Measurements from ENCODE around the gene DHX40. TPM values are rescaled to one million over a fixed set of nuclear protein-coding genes. Genes with fewer than 3 reads are reported as not detected.

DHX40 gene
- total RNA-seq, 1 experiment from 2014 or later, result 32.7 TPM

DNA sequence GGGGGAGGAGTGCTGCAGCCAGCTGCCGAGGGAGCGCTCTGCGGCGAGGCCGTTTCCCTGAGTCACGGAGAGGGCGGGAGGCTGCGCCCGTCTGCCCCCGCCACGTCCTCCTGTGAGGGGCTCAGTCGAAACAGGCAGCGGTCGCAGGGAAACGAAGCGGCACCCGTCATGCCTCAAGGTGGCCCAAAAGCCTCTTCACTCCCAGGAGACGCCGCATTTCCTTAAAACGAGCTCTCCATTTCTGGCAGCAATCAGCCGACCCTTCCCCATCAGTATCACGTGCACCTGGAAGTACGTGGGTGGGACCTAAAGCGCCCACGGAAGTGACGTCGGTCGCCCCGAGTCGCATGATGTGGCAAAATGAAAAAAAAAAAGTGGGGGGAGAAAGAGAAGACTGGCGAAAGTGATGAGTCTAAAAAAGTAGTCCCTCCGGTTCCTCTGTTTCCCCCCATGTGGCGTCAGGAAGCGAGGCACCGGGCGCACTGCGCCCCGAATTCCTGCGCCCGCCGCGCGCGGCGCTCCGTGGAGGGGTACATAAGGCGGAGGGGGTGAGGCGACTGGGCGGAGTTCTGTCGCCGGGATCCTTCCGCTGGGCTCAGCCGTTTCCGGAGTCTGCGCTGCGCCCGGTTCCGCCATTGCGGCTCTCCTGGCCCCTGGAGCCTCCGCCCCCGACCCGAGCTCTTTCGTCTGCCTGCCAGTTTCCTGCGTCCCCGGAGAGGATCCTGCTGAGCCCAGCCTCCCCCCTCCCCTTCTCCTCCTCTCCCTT, 54.1 kb downstream of the DHX40 start, which contains the start of gene CLTC:
CLTC (plus strand) TSS at position 598 of the 766 bp plus-strand sequence. CDS start 237 bp downstream, outside the sequence.
- Mint-ChIP-seq H3K27ac (ENCODE audit: unreplicated experiment) (peak within 1 kb of the TSS; percentile 100), H3K27me3 (ENCODE audit: insufficient read depth, unreplicated experiment) (no peaks in the 10 kb centered on the region), H3K4me3 (ENCODE audit: unreplicated experiment) (peak within 1 kb of the TSS; percentile 95), H3K9me3 (ENCODE audit: unreplicated experiment) (no peaks in the 10 kb centered on the region), H3K36me3 (ENCODE audit: insufficient read depth, unreplicated experiment) (peaks cover 31% of the 10 kb centered on the region), H3K4me1 (ENCODE audit: low read depth, unreplicated experiment) (peaks cover 31% of the 10 kb centered on the region)
- no peak for TF ChIP-seq CTCF (IDR thresholded peaks at IDR 0.05; ENCODE audit: insufficient read depth in 1 of 2, low read depth in 1 of 2, low read length in 1 of 2, severe bottlenecking in 1 of 2, unreplicated experiment in 1 of 2)
- peak; percentile 95 for DNase-seq
- no peaks in the 10 kb centered on the region for H3K36me3 ChIP-seq (ENCODE audit: control insufficient read depth, insufficient read depth, low read length)
- ChIA-PET POLR2A (interaction anchor here (0.5 to 2.4 kb wide), 20 partner anchors 18 to 1087 kb away, joined by 3 to 19 read pairs (median 4); partner anchors contain the start of genes DHX40, PTRH2, SKA2 and VMP1), CTCF (interaction anchor here (0.6 kb wide), 1 partner anchor 227 kb away, joined by 3 read pairs; no protein-coding TSS in a partner anchor)
- peaks cover 51% of the 10 kb centered on the region for H3K4me1 ChIP-seq
- intact Hi-C loops (cut with micrococcal nuclease; ENCODE audit: unreplicated experiment), result loop anchor here (1.0 to 5.0 kb wide), 4 partner anchors 23 to 97 kb away; partner anchors contain the start of genes DHX40, PTRH2 and VMP1
- H3K4me3 ChIP-seq (ENCODE audit: low read depth, low read length), result peak within 1 kb of the TSS; percentile 99
- H3K9me3 ChIP-seq, result no peaks in the 10 kb centered on the region
- H3K27me3 ChIP-seq (replicated peaks; ENCODE audit: control insufficient read depth, insufficient read depth, low read length), result no peaks in the 10 kb centered on the region
- no TSS peak for BruUV-seq (replicated peaks)

DNA sequence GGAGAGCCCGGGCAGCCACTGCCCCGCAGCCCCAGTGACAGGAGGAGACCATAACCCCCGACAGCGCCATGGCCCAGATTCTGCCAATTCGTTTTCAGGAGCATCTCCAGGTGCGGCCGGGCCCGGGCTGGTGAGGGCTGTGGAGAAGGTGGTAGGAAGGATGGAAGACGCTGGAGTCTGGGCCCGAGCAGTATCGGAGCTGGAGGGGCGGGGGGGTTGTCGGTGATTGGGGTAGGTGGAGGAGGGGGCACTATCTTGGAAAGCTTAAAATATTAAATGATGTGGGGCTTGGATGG, 54.6 kb downstream of the DHX40 start:
- intact Hi-C loops (cut with micrococcal nuclease; ENCODE audit: unreplicated experiment), result no loop called here
- no peak for TF ChIP-seq CTCF (IDR thresholded peaks at IDR 0.05; ENCODE audit: insufficient read depth in 1 of 2, low read depth in 1 of 2, low read length in 1 of 2, severe bottlenecking in 1 of 2, unreplicated experiment in 1 of 2)
- peaks cover 31% of the 10 kb centered on the region for H3K4me1 Mint-ChIP-seq (ENCODE audit: low read depth, unreplicated experiment)
- peaks cover 31% of the 10 kb centered on the region for H3K36me3 Mint-ChIP-seq (ENCODE audit: insufficient read depth, unreplicated experiment)
- BruUV-seq (replicated peaks), result no TSS peak
- Histone ChIP-seq H3K9me3 (no peaks in the 10 kb centered on the region), H3K36me3 (ENCODE audit: control insufficient read depth, insufficient read depth, low read length) (no peaks in the 10 kb centered on the region), H3K4me3 (ENCODE audit: low read depth, low read length) (peak overlapping the region; percentile 99), H3K4me1 (peaks cover 51% of the 10 kb centered on the region), H3K27me3 (replicated peaks; ENCODE audit: control insufficient read depth, insufficient read depth, low read length) (no peaks in the 10 kb centered on the region)
- H3K27ac Mint-ChIP-seq (ENCODE audit: unreplicated experiment), result peak overlapping the region; percentile 100
- H3K9me3 Mint-ChIP-seq (ENCODE audit: unreplicated experiment), result no peaks in the 10 kb centered on the region
- ChIA-PET POLR2A (interaction anchor here (0.6 to 1.9 kb wide), 10 partner anchors 18 to 1088 kb away, joined by 3 to 10 read pairs (median 4); partner anchors contain the start of genes DHX40, RNFT1 and SKA2), CTCF (no interaction called here)
- H3K4me3 Mint-ChIP-seq (ENCODE audit: unreplicated experiment), result peak overlapping the region; percentile 95
- no peak for DNase-seq
- H3K27me3 Mint-ChIP-seq (ENCODE audit: insufficient read depth, unreplicated experiment), result no peaks in the 10 kb centered on the region

- Histone ChIP-seq H3K9me3 (no peaks in the 10 kb centered on the region), H3K36me3 (ENCODE audit: control insufficient read depth, insufficient read depth, low read length) (no peaks in the 10 kb centered on the region), H3K4me1 (peaks cover 51% of the 10 kb centered on the region), H3K4me3 (ENCODE audit: low read depth, low read length) (peak overlapping the region; percentile 99), H3K27me3 (replicated peaks; ENCODE audit: control insufficient read depth, insufficient read depth, low read length) (no peaks in the 10 kb centered on the region)
- TSS peak; percentile 42 for BruUV-seq (replicated peaks)
- ChIA-PET POLR2A (interaction anchor here (1.1 to 1.9 kb wide), 2 partner anchors 56 to 344 kb away, joined by 3 to 8 read pairs; partner anchors contain the start of genes DHX40 and RNFT1), CTCF (interaction anchor here (0.6 kb wide), 1 partner anchor 124 kb away, joined by 8 read pairs; no protein-coding TSS in a partner anchor)
- H3K9me3 Mint-ChIP-seq (ENCODE audit: unreplicated experiment), result no peaks in the 10 kb centered on the region
- peaks cover 31% of the 10 kb centered on the region for H3K36me3 Mint-ChIP-seq (ENCODE audit: insufficient read depth, unreplicated experiment)
- no peak for TF ChIP-seq CTCF (IDR thresholded peaks at IDR 0.05; ENCODE audit: insufficient read depth in 1 of 2, low read depth in 1 of 2, low read length in 1 of 2, severe bottlenecking in 1 of 2, unreplicated experiment in 1 of 2)
- intact Hi-C loops (cut with micrococcal nuclease; ENCODE audit: unreplicated experiment), result no loop called here
- peak overlapping the region; percentile 95 for H3K4me3 Mint-ChIP-seq (ENCODE audit: unreplicated experiment)
- peaks cover 31% of the 10 kb centered on the region for H3K4me1 Mint-ChIP-seq (ENCODE audit: low read depth, unreplicated experiment)
- no peaks in the 10 kb centered on the region for H3K27me3 Mint-ChIP-seq (ENCODE audit: insufficient read depth, unreplicated experiment)
- peak overlapping the region; percentile 100 for H3K27ac Mint-ChIP-seq (ENCODE audit: unreplicated experiment)
- peak; percentile 66 to 85 for DNase-seq
Observed at GRCh38 chr17:59620518-59621259, 55.3 kb downstream of the DHX40 start.

All from Caco-2 (cell line).